DMS153 (cell line): Measurements from ENCODE around the gene CRCP.
"Not testable (repeated sequence)": the region's sequence is repeated elsewhere in the genome, so short reads cannot be mapped to it uniquely, and the experiment has no call there.

Experiments used
- DNase-seq: peaks from one replicate; lab custom pipeline; 2025; lab: John Stamatoyannopoulos, UW

Gene CRCP

DNA sequence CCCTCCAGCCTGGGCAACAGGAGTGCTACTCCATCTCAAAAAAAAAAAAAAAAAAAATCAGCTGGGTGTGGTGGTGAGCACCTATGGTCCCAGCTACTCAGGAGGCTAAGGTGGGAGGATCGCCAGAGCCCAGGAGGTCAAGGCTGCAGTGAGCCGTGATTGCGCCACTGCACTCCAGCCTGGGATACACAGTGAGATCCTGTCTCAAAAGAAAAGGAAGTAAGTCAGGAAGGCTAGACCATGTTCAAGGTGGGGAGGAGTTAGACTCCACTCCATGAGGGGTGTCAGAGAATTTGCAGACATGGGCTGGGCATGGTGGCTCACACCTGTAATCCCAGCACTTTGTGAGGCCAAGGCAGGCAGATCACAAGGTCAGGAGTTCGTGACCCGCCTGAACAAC is 6.2 kb upstream of the CRCP start:
- not testable (repeated sequence) for DNase-seq

DNA sequence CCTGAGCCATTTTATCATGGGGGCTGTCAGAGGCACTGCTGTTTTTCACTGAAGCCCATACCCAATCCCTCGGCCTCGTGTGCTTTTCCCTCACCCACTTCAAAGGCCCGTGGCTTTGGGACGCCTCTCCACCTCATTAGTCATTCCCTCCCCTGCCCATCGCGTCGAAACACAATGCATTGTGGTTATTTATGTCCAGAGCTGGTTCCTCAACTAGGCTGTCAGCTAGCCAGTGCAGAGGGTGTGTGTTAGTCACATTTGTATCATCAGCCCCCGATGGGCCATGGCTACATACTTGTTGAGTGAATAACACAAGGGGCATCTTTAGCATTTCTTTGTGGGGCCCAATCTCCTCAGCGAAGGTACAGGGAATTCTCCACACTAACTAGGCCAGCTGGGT is 3.8 kb upstream of the CRCP start:
- no peak for DNase-seq

DNA sequence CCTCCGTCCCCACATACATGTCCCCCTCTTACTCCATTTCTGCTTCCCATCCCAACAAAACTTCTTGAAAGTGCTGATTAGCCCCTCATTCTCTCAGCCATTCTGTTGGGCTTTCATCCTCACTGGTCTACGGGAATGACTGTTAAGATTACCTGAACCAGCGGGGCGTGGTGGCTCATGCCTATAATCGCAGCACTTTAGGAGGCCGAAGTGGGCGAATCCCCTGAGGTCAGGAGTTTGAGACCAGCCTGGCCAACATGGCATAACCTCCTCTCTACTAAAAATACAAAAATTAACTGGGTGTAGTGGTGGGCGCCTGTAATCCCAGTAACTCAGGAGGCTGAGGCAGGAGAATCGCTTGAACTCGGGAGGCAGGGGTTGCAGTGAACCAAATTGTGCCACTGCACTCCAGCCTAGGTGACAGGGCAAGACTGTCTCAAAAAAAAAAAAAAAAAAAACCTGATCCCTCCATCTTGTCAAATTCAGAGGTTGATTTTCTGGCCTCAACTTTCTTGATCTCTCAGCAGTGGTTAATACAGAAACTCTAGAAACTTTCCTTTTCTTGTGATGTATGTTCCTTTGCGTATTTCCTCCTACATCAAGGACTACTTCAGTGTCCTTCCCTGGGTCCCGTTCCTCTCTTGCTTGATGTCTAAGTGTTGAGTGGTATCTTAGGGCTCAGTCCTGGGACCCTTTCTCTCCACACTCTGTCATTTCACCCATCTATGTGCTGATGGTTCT is 2.2 kb downstream of the CRCP start:
- DNase-seq = not testable (repeated sequence)

DNA sequence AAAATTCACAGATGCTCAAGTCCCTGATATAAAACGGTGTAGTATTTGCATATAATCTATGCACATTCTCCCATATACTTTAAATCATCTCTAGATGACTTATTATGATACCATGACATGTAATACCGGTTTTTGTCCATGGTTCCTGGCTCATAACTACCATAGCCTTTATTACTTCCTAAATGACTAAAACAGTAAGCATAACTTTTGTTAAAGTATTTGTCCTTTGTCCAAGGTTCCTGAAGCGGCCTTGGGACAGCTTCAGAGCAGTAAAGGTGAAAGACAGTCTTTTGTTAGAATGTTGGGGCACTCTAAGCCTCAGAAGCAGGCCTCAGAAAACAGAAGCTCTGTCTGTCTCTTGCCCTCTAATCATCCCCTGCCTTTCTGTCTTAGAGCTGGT is 4.0 kb downstream of the CRCP start:
- no peak for DNase-seq

DNA sequence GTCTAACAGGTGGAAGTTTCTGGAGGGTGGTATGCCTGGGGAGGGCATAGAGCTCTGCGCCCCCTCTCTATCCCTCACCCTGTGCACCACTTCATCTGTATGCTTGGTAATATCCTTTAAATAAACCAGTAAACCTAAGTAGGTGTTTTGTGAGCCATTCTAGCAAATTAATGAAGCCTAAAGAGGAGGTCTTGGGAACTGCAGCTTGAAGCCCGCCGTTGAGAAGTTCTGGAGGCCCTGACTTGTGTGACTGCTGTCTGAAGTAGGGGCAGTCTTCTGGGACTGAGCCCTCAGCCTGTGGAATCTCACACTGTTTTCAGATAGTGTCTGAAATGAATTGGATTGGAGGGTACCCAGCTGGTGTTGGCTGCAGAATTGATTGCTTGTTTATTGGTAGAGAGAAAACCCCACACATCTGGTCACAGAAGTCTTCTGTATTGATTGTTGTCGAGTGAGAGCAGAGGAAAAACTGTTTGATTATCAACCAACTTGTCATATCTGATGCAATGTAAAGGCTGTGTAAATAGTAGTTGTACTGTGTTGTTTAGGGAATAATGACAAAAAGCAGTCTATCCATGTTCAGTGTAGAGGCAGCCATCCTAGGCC is 4.7 kb downstream of the CRCP start:
- DNase-seq = no peak

DNA sequence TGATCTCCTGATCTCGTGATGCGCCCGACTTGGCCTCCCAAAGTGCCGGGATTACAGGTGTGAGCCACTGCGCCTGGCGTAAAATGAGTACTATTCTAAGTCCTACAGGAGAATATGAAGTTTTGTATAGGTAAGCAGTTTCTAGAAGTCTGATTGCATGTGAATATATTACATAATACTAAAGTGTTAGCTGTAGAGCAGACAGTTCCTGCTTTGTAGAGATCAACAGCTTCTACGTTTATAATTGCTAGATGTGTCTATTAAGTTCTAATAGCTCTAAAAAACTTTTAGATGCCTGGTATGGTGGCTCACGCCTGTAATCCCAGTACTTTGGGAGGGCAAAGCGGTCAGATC is 8.5 kb downstream of the CRCP start:
- DNase-seq = no peak

DNA sequence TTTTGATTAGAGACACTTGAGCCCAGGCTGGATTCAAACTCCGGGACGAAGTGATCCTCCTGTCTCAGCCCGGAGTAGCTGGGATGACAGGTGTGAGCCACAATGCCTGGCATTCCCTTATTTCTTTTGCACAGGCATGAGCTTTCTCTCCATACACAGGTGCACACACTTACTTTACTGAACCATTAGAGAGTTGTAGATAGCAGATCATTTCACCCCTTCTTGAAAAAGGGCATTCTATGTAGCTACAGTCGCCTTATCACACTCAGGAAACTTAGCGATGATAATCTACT is 9.9 kb downstream of the CRCP start:
- DNase-seq = not testable (repeated sequence)

DNA sequence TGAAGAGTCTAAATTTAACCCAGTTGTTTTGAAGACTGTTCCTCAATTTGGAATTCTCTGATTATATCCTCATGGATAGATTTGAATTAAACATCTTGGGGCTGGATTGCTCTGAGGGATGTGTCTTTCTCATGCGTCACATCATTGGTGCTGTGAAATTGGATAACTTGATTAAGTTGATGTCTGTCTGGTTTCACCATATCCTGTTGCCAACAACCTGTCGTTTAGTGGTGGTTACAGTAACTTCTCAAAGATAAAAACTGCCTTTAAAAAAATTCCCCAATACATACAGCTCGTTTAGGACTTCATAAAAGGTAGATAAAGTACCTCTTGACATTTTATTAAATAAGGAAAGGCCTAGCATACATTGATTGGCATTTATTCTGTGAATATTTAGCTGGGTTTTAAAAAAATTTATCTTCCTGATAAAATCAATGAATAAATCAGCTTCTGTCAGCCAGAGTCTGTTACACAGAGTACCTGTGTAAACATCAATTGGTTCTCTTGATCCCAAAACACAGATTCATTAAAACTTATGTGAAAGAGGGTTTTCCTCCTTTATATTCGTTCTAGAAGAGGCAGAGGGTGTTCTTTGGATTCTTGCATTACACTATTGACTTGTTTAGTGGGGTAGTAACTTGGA is 10.5 kb downstream of the CRCP start:
- no peak for DNase-seq

DNA sequence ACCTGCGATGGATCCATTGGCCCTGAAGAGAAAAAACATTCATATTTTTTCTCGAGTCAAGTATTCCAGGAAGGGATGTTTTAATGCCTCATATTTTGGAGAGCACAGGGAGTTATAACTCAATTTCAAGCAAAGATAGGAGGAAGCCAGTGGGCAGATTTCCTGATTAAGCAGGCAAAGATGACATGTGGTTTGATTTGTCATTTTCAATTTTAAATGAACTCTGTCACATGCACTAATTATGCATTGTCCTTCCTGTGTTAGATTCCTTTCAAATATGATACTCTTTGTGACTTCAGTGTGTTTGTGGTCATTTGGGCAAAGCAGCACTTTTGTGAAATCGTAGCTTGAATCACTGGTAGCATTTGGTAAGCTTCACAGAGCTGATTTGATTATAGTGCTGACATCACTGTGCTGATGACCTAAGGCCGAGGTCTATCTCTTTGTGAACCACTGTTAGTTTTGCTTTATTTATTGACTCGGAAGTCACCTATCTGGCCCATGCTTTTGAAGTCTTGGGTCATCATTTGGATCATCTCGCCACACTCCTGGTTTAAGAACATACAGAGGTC is 11.2 kb downstream of the CRCP start:
- DNase-seq = not testable (repeated sequence)

DNA sequence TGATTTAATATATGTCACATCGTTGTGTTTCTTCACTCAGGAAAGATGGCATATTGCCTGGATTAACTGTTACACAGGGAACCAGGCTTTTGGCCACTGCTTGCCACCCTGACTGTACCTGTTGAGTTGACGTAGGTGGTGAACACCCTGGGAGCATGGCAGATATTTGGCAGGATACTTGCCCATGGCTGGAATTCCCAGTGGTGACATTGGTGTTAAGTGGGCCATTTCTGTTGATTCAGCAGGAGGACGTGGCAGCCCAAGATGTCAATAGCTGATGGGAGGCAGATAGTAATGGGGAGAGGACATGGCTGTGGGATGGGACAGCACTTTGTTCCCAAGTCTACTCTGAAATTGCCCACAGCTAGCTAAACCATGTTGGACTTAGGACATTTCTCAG is 12.5 kb downstream of the CRCP start:
- not testable (repeated sequence) for DNase-seq

DNA sequence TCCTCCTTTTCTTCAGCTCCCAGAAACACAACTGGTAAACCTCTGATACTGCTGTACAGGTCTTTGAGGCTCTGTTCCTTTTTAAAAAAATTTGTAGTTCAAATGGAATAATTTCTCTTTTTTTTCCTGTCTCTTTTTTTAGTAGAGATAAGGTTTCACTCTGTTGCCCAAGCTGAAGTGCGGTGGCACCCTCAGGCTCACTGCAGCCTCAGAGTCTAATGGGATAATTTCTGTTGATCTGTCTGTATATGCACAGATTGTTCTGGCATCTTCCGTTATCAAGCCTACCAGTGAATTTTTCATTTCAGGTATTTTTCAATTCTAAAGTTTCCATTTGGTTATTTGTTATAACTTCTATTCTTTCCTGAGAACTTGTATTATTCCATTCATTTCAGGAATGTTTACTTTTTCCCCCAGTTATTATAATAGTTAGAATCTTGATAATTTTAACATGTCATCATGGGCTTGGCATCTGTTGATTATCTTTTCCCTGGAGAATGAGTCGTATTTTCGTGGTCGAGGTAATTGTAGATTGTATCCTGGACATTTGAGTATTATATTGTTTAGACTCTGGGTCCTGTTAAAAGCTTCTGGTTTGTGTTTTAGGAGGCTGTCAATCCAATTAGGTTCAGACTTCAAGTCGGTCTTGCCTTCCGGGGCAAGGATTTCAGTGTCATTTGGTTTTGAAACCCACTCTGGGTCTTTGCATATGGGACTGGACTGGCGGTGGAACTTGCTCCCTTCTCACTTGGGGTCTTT is 24.5 kb downstream of the CRCP start:
- DNase-seq = no peak

DNA sequence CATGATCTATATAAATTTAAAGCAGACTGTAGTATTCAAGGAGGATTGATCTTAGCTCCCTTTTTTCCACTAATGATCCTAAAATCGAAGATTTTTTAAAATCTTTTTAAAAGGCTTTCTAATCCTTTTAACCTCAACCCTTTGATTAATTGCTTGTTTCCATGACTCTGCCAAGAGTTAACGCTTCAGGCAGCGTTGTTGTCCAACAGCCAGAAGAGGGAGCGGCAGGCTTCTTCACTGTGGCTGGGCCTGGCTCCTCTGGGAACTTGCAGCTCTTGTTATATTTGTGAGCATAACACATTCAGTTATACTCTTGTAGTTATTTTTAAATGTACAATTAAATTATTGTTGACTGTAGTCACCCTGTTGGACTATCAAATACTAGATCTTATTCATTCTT is 26.3 kb downstream of the CRCP start:
- DNase-seq = peak; percentile 0

DNA sequence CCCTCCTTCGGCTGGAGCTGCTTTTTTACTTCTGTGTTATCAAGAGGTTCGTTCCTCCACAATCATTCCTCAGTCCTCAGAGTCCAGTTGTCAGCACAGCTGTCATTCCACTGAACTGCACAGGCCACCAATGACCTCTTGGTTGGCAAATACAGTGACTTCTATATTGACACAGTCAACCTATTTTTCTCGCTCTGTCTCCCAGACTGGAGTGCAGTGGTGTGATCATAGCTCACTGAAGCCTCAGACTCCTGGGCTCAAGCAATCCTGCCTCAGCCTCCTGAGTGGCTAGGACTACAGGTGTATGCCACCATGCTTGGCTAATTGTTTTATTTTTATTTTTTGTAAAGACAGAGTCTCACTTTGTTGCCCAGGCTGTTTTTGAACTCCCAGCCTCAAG is 27.7 kb downstream of the CRCP start:
- DNase-seq = no peak

DNA sequence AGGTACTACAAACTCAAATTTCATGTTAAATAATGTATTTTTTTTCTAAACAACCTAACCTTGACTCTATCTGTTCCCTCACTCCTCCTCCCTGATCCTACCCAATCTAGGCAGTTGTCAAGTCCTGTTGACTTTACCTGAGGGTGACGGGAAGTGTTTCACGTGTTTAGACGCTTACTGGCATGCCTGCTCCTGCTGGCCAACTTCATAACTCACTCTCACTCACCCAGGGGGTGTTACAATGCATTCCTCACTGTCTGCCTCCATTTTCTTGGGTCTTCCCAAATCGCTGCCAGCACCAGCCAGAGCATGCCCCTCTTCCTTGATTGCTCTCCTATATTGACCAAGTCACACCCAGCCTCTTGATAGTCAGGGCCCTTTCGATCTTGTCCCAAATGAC is 28.3 kb downstream of the CRCP start:
- no peak for DNase-seq

DNA sequence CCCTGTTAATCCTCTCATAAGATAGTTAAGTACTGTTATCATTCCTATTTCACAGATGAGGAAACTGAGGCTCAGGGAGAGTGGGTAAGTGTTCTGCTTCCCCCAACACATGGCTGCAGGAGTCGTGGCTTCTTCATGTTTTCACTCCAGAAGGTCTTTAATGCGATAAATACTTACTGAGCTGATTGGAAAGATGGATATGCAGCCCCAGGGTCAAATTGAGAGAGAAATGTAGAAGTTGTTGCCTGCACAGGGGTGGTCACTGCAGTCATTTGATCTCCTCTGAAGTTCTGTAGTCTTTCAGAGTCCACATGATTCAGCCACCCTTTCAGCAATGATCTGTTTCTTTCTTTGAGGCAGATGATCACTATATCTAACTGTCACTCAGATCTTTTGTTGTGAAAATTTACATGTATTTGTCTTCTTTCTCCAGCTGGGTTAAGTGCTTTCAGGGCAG is 29.3 kb downstream of the CRCP start:
- no peak for DNase-seq

DNA sequence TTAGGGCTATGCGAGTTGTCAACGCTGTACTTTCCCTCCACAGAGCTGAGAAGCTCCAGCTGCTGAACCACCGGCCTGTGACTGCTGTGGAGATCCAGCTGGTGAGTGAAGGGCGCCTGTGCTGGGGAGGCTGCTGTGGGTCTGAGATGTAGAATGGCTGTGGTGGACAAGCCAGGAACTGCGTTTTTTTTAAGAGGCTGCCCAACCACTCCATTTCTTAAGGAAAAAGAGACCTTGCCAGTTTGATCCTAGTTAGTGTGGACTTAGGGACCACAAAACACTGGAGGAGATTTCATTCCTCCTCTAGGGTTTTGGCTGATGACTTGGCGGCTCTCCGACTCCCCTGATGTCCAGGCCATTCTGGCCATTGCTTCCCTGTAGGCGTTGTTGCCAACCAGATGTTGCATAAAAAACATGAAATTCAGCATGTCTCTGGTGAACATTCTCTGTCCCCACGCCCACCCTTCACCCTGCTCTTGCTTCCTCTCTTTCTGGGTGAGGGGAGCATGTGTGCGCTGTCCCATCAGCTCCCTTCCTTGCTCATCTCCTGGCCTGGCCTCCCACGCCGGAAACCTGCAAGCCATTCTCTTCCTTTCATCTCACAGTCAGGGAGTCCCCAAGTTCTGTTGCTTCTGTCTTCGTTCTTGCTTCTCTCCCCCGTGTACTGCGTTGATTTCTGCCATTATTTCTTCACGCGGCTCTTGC is 30.9 kb downstream of the CRCP start:
- no peak for DNase-seq

DNA sequence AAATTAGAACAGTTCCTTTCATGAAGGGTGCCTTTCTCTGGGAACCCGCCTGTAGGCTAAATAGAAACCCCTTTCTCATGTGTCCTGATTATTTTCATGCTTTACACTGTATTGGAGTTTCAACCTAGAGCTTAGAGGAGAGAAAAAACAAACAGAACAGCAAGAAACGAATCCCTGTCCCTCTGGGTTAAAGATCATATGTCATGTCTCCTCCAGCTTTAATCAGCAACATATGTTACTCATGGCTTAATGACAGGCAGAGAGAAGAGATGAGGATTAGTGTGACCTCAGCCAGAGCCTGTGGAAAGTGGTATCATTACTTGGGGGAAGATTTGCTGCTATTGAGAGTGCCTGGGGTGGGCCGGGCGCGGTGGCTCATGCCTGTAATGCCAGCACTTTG is 32.1 kb downstream of the CRCP start:
- DNase-seq = no peak

DNA sequence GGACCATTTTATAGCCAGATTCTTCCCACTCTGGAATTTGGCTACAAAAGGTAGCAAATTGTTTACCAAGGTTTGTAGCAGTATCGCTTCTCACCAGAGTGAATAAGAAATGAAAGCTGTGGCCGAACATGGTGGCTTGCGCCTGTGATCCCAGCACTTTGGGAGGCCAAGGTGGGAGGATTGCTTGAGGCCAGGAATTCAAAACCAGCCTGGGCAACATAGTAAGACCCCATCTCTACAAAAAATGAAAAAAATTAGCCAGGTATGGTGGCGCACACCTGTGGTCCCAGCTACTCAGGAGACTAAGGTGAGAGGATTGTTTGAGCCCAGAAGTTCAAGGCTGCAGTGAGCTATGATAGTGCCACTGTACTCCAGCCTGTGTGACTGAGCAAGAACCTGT is 33.0 kb downstream of the CRCP start:
- DNase-seq = not testable (repeated sequence)

DNA sequence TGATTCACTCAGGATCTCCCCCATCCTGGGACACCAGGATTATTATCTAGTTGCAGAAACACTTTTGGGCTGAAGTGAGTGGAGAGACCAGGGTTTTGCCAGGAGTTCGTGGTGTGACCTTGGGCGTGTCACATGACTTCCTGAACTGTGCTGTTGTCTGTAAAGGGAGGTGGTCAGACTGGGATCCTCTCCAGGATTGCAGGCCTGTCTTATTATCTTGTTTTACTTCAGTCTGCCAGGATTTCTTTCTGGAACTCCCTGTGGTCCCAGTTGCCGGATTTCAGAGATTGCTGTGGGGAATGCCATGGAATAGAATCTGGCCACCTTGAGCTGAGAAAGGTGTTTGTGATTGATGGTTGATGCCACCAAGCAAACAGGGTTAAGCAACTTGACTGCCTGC is 35.8 kb downstream of the CRCP start:
- DNase-seq = no peak

DNA sequence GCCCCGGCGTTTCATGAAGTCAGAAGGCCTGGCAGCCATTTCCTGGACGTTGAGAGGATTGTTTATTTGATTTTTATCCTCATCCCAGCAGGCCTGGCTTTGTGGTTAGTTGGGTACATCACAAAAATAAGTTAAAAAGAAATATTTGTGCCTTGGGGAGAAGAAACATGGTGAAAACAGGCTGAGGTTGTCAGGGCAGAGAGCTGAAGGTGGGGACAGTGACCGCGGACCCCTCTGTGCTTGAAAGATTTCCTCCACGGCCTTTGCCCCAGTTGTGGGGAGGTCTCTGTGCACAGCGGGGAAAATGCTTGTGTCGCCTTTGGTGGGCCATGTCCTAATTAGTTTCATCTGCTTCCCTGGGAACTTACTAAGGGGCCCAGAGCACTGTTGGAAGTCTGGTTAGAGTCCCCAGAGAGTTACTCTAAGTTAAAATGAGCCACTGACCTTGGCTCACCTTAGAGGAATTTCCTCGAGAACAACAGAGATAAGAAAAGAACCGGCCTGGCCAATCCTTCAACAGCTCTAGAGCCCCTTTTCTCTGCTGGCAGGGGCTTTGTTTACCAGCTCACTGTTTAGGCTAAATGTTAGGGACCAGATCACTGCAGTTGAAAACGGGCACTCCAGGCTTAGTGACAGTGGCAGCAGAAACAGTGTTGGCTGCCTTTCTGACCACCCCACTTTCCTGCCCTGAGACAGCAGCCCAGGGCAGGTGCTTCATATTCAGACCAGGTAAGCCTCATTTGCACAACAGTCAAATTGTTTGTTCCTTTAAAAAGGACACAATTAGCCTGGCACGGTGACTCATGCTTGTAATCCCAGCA is 37.9 kb downstream of the CRCP start:
- no peak for DNase-seq

DNA sequence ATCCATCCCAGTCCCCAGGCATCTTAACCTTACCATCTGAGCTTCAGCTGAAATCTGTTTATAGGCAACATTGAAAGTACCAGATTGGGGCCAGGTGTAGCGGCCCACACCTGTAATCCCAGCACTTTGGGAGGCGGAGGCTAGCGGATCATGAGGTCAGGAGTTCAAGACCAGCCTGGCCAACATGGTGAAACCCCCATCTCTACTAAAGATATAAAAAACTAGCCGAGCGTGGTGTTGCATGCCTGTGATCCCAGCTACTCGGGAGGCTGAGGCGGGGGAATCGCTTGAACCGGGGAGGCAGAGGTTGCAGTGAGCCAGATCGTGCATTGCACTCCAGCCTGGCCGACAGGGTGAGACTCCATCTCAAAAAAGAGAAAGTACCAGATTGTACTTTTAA is 39.0 kb downstream of the CRCP start:
- DNase-seq = no peak
